ENCODE measurements around the gene WDR88.

- TF ChIP-seq CTCF (IDR thresholded peaks at IDR 0.05) (no peak), POLR2AphosphoS5 (IDR thresholded peaks at IDR 0.05) (no peak), POLR2A (IDR thresholded peaks at IDR 0.05) (no peak)
Observed at GRCh38 chr19:33090179-33090578, 41.7 kb upstream of the WDR88 start.
